GM12875 (cell line): ENCODE measurements around the gene KRT86.

Experiments
- H3K4me3 ChIP-seq: one replicate; pipeline ENCODE4 v1.5.1; 2011; ENCODE audit warnings: low read depth, low read length, control low read depth
- CTCF ChIP-seq: IDR thresholded peaks from 2 replicates; pipeline ENCODE4 v1.5.1; 2011; ENCODE audit warnings: low read depth, mild to moderate bottlenecking, control low read depth, inconsistent platforms, low read length, moderate library complexity, borderline replicate concordance; ENCODE audit not compliant: insufficient read depth

The KRT86 gene

GRCh38 chr12:52350021-52350620, 75.7 kb downstream of the KRT86 start:
- TF ChIP-seq CTCF = no peak

GRCh38 chr12:52350786-52351185, 76.3 kb downstream of the KRT86 start:
- H3K4me3 ChIP-seq = no peak overlapping the region
- TF ChIP-seq CTCF = no peak

More at GRCh38 chr12:52350021-52350620, 75.7 kb downstream of the KRT86 start:
- H3K4me3 ChIP-seq = no peak overlapping the region

- no peak overlapping the region for H3K4me3 ChIP-seq
- no peak for TF ChIP-seq CTCF
Measured at GRCh38 chr12:52351196-52352059, 77.0 kb downstream of the KRT86 start.

GRCh38 chr12:52352951-52353350, 78.5 kb downstream of the KRT86 start:
- TF ChIP-seq CTCF = no peak
- no peak overlapping the region for H3K4me3 ChIP-seq

- no peak for TF ChIP-seq CTCF
- H3K4me3 ChIP-seq = no peak overlapping the region
Measured at GRCh38 chr12:52353766-52354165, 79.3 kb downstream of the KRT86 start.

GRCh38 chr12:52354200-52354599, 79.8 kb downstream of the KRT86 start:
- no peak overlapping the region for H3K4me3 ChIP-seq
- TF ChIP-seq CTCF = no peak

- no peak for TF ChIP-seq CTCF
Measured at GRCh38 chr12:52355176-52355575, 80.7 kb downstream of the KRT86 start.

More at GRCh38 chr12:52355176-52355575, 80.7 kb downstream of the KRT86 start:
- no peak overlapping the region for H3K4me3 ChIP-seq
